ENCODE data around the gene GGT7. TPM values are rescaled to one million over a fixed set of nuclear protein-coding genes. Genes with fewer than 3 reads are reported as not detected.

Gene GGT7
- total and polyA plus RNA-seq, 9 of the 15 experiments (the other 6 are each of a cell fraction or from before 2014, with no cell fraction given): 0.04 to 18.3 (median 5.9) TPM

DNA sequence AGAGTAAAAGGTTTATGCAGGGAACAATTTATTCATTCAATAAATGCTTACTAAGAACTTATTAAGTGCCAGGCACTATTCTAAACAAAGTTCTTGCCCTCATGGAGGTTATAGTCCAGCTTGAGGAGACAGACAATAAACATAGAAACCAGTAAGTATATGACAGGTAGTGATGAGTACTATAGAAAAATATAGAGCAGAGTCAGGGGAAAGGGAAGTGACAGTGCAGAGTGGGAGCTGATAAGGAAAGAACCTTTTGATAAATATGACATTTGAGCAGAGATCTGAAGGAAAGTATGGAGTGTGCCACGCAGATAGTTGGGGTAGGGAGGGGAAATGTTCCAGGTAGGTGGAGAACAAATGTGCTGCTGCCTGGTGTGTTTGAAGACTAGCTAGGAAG is 15.8 kb upstream of the GGT7 start (continued):
- TF ChIP-seq ZNF184 (CRISPR knock-in tag; IDR thresholded peaks at IDR 0.05) (no peak), RFX1 (IDR thresholded peaks at IDR 0.05) (no peak), SPI1 (IDR thresholded peaks at IDR 0.05; ENCODE audit: borderline replicate concordance, low read depth, low read length) (peak; percentile 54; the same call in 1 of the 2 replicates), STAT5B (CRISPR knock-in tag; IDR thresholded peaks at IDR 0.05) (no peak), ZNF121 (CRISPR knock-in tag; conservative IDR thresholded peaks at IDR 0.05) (no peak), STAG1 (CRISPR knock-in tag; IDR thresholded peaks at IDR 0.05; ENCODE audit: borderline replicate concordance) (no peak), SP1 (CRISPR knock-in tag; IDR thresholded peaks at IDR 0.05) (no peak), KLF13 (tag; IDR thresholded peaks at IDR 0.05; ENCODE audit: borderline replicate concordance, low read depth) (no peak), ZNF586 (CRISPR knock-in tag; conservative IDR thresholded peaks at IDR 0.05) (no peak), POLR2A (conservative IDR thresholded peaks at IDR 0.05) (no peak), JUNB (CRISPR knock-in tag; conservative IDR thresholded peaks at IDR 0.05) (no peak), TBP (optimal IDR thresholded peaks at IDR 0.05; ENCODE audit: low read depth, low read length) (no peak), PHTF2 (CRISPR knock-in tag; IDR thresholded peaks at IDR 0.05) (no peak), CSDE1 (IDR thresholded peaks at IDR 0.05) (no peak), ZFP1 (CRISPR knock-in tag; IDR thresholded peaks at IDR 0.05) (no peak), ADNP (tag; IDR thresholded peaks at IDR 0.05) (peak; percentile 73), ZNF696 (CRISPR knock-in tag; conservative IDR thresholded peaks at IDR 0.05) (no peak), RAD21 (CRISPR knock-in tag; conservative IDR thresholded peaks at IDR 0.05 in 1 of 2, IDR thresholded peaks at IDR 0.05 in 1 of 2) (no peak), NFYB (IDR thresholded peaks at IDR 0.05; ENCODE audit: extremely low read depth, insufficient read length) (no peak), ZNF707 (CRISPR knock-in tag; conservative IDR thresholded peaks at IDR 0.05) (no peak), NUFIP1 (IDR thresholded peaks at IDR 0.05; ENCODE audit: partially characterized antibody) (no peak), MYC (IDR thresholded peaks at IDR 0.05; ENCODE audit: low read depth, low read length) (no peak), MYC (CRISPR knock-in tag; IDR thresholded peaks at IDR 0.05; ENCODE audit: borderline replicate concordance, low read depth) (no peak)
- TF ChIP-seq, protein P1, sequence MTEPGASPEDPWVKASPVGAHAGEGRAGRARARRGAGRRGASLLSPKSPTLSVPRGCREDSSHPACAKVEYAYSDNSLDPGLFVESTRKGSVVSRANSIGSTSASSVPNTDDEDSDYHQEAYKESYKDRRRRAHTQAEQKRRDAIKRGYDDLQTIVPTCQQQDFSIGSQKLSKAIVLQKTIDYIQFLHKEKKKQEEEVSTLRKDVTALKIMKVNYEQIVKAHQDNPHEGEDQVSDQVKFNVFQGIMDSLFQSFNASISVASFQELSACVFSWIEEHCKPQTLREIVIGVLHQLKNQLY (CRISPR knock-in tag; conservative IDR thresholded peaks at IDR 0.05): no peak
- TF ChIP-seq, protein P2, sequence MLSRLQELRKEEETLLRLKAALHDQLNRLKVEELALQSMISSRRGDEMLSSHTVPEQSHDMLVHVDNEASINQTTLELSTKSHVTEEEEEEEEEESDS (CRISPR knock-in tag; IDR thresholded peaks at IDR 0.05): no peak
- TF ChIP-seq, protein P3, sequence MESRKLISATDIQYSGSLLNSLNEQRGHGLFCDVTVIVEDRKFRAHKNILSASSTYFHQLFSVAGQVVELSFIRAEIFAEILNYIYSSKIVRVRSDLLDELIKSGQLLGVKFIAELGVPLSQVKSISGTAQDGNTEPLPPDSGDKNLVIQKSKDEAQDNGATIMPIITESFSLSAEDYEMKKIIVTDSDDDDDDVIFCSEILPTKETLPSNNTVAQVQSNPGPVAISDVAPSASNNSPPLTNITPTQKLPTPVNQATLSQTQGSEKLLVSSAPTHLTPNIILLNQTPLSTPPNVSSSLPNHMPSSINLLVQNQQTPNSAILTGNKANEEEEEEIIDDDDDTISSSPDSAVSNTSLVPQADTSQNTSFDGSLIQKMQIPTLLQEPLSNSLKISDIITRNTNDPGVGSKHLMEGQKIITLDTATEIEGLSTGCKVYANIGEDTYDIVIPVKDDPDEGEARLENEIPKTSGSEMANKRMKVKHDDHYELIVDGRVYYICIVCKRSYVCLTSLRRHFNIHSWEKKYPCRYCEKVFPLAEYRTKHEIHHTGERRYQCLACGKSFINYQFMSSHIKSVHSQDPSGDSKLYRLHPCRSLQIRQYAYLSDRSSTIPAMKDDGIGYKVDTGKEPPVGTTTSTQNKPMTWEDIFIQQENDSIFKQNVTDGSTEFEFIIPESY (CRISPR knock-in tag; IDR thresholded peaks at IDR 0.05): no peak
- TF ChIP-seq, protein P4, sequence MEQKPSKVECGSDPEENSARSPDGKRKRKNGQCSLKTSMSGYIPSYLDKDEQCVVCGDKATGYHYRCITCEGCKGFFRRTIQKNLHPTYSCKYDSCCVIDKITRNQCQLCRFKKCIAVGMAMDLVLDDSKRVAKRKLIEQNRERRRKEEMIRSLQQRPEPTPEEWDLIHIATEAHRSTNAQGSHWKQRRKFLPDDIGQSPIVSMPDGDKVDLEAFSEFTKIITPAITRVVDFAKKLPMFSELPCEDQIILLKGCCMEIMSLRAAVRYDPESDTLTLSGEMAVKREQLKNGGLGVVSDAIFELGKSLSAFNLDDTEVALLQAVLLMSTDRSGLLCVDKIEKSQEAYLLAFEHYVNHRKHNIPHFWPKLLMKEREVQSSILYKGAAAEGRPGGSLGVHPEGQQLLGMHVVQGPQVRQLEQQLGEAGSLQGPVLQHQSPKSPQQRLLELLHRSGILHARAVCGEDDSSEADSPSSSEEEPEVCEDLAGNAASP (IDR thresholded peaks at IDR 0.05): no peak
- TF ChIP-seq, protein P5, sequence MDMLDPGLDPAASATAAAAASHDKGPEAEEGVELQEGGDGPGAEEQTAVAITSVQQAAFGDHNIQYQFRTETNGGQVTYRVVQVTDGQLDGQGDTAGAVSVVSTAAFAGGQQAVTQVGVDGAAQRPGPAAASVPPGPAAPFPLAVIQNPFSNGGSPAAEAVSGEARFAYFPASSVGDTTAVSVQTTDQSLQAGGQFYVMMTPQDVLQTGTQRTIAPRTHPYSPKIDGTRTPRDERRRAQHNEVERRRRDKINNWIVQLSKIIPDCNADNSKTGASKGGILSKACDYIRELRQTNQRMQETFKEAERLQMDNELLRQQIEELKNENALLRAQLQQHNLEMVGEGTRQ (CRISPR knock-in tag; IDR thresholded peaks at IDR 0.05): no peak
